GM19193 (cell line): ENCODE data around the gene AUNIP.

Source experiments
- POLR2A ChIP-seq: IDR thresholded peaks from 4 replicates; pipeline ENCODE4 v1.6.1; 2011; ENCODE audit not compliant: insufficient read depth, insufficient read length; ENCODE audit errors: extremely low read depth

Gene AUNIP

GRCh38 chr1:25893116-25893515, 33.9 kb upstream of the AUNIP start:
- TF ChIP-seq POLR2A: no peak

- no peak for TF ChIP-seq POLR2A
These were observed 32.3 kb upstream of the AUNIP start for GRCh38 chr1:25891606-25892005.

- TF ChIP-seq POLR2A: no peak
These were observed 31.2 kb upstream of the AUNIP start for GRCh38 chr1:25890239-25891034.

GRCh38 chr1:25889470-25889869, 30.2 kb upstream of the AUNIP start:
- TF ChIP-seq POLR2A: no peak

- no peak for TF ChIP-seq POLR2A
These were observed 29.2 kb upstream of the AUNIP start for GRCh38 chr1:25888426-25888987.

GRCh38 chr1:25885602-25886001, 26.3 kb upstream of the AUNIP start:
- no peak for TF ChIP-seq POLR2A

GRCh38 chr1:25881266-25881665, 22.0 kb upstream of the AUNIP start:
- no peak for TF ChIP-seq POLR2A

- no peak for TF ChIP-seq POLR2A
These were observed 21.3 kb upstream of the AUNIP start for GRCh38 chr1:25880518-25880917.

GRCh38 chr1:25879675-25880074, 20.4 kb upstream of the AUNIP start:
- TF ChIP-seq POLR2A: no peak

GRCh38 chr1:25878690-25879089, 19.4 kb upstream of the AUNIP start:
- no peak for TF ChIP-seq POLR2A

GRCh38 chr1:25877155-25877554, 17.9 kb upstream of the AUNIP start:
- no peak for TF ChIP-seq POLR2A

- TF ChIP-seq POLR2A: no peak
These were observed 17.4 kb upstream of the AUNIP start for GRCh38 chr1:25876693-25877077.

- no peak for TF ChIP-seq POLR2A
These were observed 16.8 kb upstream of the AUNIP start for GRCh38 chr1:25875856-25876692.

- TF ChIP-seq POLR2A: peak; percentile 27
These were observed 16.0 kb upstream of the AUNIP start, which contains the start of gene PAQR7 for GRCh38 chr1:25875154-25875855. PAQR7 (minus strand) TSS chr1:25875708; CDS start chr1:25863839, 11,869 bp downstream.

GRCh38 chr1:25874635-25875153, 15.4 kb upstream of the AUNIP start:
- TF ChIP-seq POLR2A: no peak

GRCh38 chr1:25874209-25874608, 15.0 kb upstream of the AUNIP start:
- TF ChIP-seq POLR2A: no peak

- no peak for TF ChIP-seq POLR2A
These were observed 13.9 kb upstream of the AUNIP start for GRCh38 chr1:25873120-25873519.
